ENCODE measurements around the gene PAN2. TPM values are rescaled to one million over a fixed set of nuclear protein-coding genes. Genes with fewer than 3 reads are reported as not detected.

The PAN2 gene
- total and polyA plus RNA-seq, 4 donors: 22.4 to 68.2 (median 52.2) TPM

DNA sequence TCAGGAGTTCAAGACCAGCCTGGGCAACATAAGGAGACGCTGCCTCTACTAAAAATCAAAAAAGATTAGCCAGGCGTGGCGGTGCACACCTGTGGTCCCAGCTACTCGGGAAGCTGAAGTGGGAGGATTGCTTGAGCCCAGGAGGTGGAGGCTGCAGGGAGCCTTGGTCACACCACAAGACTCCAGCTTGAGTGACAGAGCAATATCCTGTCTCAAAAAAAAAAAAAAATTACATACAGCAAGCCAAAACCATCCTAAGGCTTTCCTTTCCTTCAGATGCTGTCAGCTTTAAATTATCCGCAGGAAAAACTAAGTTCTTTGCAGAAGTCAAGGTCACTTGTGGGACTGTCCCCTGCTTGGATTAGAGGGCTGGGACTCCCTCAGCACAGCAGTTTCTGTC, 35.0 kb downstream of the PAN2 start:
- Histone ChIP-seq H3K9me3 (ENCODE audit: control insufficient read depth in 4 of 4, insufficient read depth in 3 of 4, low read length in 3 of 4) (no peaks in the 10 kb centered on the region), H3K27ac (ENCODE audit: low read depth in 1 of 2, low read length in 1 of 2) (peak overlapping the region in 1 of 2 donors; percentile 95), H3K36me3 (ENCODE audit: control insufficient read depth in 4 of 4, insufficient read depth in 4 of 4, low read length in 4 of 4) (peaks cover 0 to 13% (median 4%) of the 10 kb centered on the region in 4 donors), H3K9ac (ENCODE audit: insufficient read depth in 1 of 2, low read length in 2 of 2) (no peak overlapping the region), H3K27me3 (ENCODE audit: control insufficient read depth in 3 of 3, insufficient read depth in 3 of 3, low read length in 2 of 3) (no peaks in the 10 kb centered on the region), H3K4me1 (ENCODE audit: control insufficient read depth in 5 of 5, insufficient read depth in 5 of 5, low read length in 5 of 5) (peaks cover 0 to 22% (median 13%) of the 10 kb centered on the region in 5 donors), H3K4me3 (peak overlapping the region; percentile 91)
- ATAC-seq (ENCODE audit: insufficient read depth, low FRiP score) (no peak), DNase-seq (no peak)
- TF ChIP-seq, protein P1, sequence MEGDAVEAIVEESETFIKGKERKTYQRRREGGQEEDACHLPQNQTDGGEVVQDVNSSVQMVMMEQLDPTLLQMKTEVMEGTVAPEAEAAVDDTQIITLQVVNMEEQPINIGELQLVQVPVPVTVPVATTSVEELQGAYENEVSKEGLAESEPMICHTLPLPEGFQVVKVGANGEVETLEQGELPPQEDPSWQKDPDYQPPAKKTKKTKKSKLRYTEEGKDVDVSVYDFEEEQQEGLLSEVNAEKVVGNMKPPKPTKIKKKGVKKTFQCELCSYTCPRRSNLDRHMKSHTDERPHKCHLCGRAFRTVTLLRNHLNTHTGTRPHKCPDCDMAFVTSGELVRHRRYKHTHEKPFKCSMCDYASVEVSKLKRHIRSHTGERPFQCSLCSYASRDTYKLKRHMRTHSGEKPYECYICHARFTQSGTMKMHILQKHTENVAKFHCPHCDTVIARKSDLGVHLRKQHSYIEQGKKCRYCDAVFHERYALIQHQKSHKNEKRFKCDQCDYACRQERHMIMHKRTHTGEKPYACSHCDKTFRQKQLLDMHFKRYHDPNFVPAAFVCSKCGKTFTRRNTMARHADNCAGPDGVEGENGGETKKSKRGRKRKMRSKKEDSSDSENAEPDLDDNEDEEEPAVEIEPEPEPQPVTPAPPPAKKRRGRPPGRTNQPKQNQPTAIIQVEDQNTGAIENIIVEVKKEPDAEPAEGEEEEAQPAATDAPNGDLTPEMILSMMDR (IDR thresholded peaks at IDR 0.05; ENCODE audit: control extremely low read depth, extremely low read depth): no peak
- WGBS, 2 donors: 63 to 74% methylated on average over 5 of the region's 5 CpGs

DNA sequence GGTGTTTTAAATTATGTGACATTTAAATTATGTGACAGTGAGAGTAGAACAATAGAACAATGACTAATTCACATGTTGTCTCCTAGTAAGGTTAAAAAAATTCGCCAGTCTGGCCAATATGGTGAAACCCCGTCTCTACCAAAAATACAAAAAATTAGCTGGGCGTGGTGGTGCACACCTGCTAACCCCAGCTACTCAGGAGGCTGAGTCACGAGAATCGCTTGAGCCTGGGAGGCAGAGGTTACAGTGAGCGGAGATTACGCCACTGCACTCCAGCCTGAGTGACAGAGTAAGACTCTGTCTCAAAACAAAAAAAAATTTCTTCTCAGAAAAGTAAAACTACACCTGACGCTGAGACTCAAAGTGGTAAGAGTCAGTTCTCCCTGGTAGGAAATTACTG, 36.4 kb downstream of the PAN2 start:
- WGBS, 2 donors: 82 to 91% methylated on average over 8 of the region's 8 CpGs
- peaks cover 0 to 26% (median 13%) of the 10 kb centered on the region in 5 donors for H3K4me1 ChIP-seq (ENCODE audit: control insufficient read depth in 5 of 5, insufficient read depth in 5 of 5, low read length in 5 of 5)
- H3K9ac ChIP-seq (ENCODE audit: insufficient read depth in 1 of 2, low read length in 2 of 2): no peak overlapping the region
- TF ChIP-seq, protein P1 (IDR thresholded peaks at IDR 0.05; ENCODE audit: control extremely low read depth, extremely low read depth): no peak
- no peaks in the 10 kb centered on the region for H3K27me3 ChIP-seq (ENCODE audit: control insufficient read depth in 3 of 3, insufficient read depth in 3 of 3, low read length in 2 of 3)
- DNase-seq (no peak), ATAC-seq (ENCODE audit: insufficient read depth, low FRiP score) (no peak)
- no peak overlapping the region for H3K4me3 ChIP-seq
- no peaks in the 10 kb centered on the region for H3K9me3 ChIP-seq (ENCODE audit: control insufficient read depth in 4 of 4, insufficient read depth in 3 of 4, low read length in 3 of 4)
- no peak overlapping the region for H3K27ac ChIP-seq (ENCODE audit: low read depth in 1 of 2, low read length in 1 of 2)
- H3K36me3 ChIP-seq (ENCODE audit: control insufficient read depth in 4 of 4, insufficient read depth in 4 of 4, low read length in 4 of 4): peaks cover 0 to 10% (median 4%) of the 10 kb centered on the region in 4 donors

DNA sequence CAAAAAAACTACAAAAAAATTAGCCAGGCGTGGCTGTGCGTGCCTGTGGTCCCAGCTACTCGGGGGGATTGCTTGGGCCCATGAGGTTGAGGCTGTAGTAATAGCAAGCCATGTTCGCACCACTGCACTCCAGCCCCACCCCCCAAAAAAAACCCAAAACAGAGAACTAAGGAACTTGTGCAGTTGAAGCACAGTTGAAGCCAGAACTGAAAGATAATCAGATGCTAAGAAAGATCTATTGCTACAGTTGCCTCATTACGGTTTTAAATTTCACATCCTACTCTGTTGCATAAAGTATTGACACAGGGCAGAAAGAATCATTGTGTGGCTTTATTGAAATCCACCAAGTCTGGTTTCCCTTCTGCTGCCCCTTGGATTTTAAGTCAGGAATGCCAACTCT, 37.5 kb downstream of the PAN2 start:
- peaks cover 0 to 28% (median 15%) of the 10 kb centered on the region in 5 donors for H3K4me1 ChIP-seq (ENCODE audit: control insufficient read depth in 5 of 5, insufficient read depth in 5 of 5, low read length in 5 of 5)
- H3K9me3 ChIP-seq (ENCODE audit: control insufficient read depth in 4 of 4, insufficient read depth in 3 of 4, low read length in 3 of 4): no peaks in the 10 kb centered on the region
- H3K4me3 ChIP-seq: no peak overlapping the region
- ATAC-seq (ENCODE audit: insufficient read depth, low FRiP score): no peak
- no peaks in the 10 kb centered on the region for H3K27me3 ChIP-seq (ENCODE audit: control insufficient read depth in 3 of 3, insufficient read depth in 3 of 3, low read length in 2 of 3)
- DNase-seq: no peak
- H3K27ac ChIP-seq (ENCODE audit: low read depth in 1 of 2, low read length in 1 of 2): no peak overlapping the region
- WGBS, 2 donors: 47 to 67% methylated on average over 5 of the region's 5 CpGs
- no peak overlapping the region for H3K9ac ChIP-seq (ENCODE audit: insufficient read depth in 1 of 2, low read length in 2 of 2)
- TF ChIP-seq, protein P1 (IDR thresholded peaks at IDR 0.05; ENCODE audit: control extremely low read depth, extremely low read depth): no peak
- H3K36me3 ChIP-seq (ENCODE audit: control insufficient read depth in 4 of 4, insufficient read depth in 4 of 4, low read length in 4 of 4): peaks cover 4 to 14% (median 6%) of the 10 kb centered on the region in 4 donors

DNA sequence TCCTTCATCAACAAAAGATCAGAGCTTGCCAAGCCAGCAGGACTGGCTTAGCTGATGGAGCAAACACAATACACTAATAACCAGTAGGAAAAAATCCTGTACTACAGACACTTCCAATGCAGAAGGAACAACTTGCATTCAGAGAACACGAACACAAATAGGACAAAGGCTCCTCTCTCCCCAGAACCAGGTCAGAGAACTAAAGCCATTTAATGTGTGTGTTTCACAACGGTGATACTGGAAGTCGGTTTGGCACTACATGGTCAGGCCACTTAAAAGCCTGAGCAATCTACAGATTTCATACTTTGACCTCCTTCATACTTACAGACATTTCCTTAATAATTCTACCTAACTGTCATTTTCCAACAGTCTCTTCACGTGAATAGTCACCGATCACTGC, 40.0 kb downstream of the PAN2 start:
- Histone ChIP-seq H3K4me1 (ENCODE audit: control insufficient read depth in 5 of 5, insufficient read depth in 5 of 5, low read length in 5 of 5) (peaks cover 0 to 29% (median 7%) of the 10 kb centered on the region in 5 donors), H3K27me3 (ENCODE audit: control insufficient read depth in 3 of 3, insufficient read depth in 3 of 3, low read length in 2 of 3) (no peaks in the 10 kb centered on the region), H3K9me3 (ENCODE audit: control insufficient read depth in 4 of 4, insufficient read depth in 3 of 4, low read length in 3 of 4) (no peaks in the 10 kb centered on the region), H3K4me3 (no peak overlapping the region), H3K36me3 (ENCODE audit: control insufficient read depth in 4 of 4, insufficient read depth in 4 of 4, low read length in 4 of 4) (peaks cover 7 to 22% (median 9%) of the 10 kb centered on the region in 4 donors), H3K27ac (ENCODE audit: low read depth in 1 of 2, low read length in 1 of 2) (no peak overlapping the region), H3K9ac (ENCODE audit: insufficient read depth in 1 of 2, low read length in 2 of 2) (no peak overlapping the region)
- 54 to 69% methylated on average over 5 of the region's 5 CpGs for WGBS, 2 donors
- DNase-seq (no peak), ATAC-seq (ENCODE audit: insufficient read depth, low FRiP score) (no peak)
- TF ChIP-seq, protein P1 (IDR thresholded peaks at IDR 0.05; ENCODE audit: control extremely low read depth, extremely low read depth): no peak
